NCI-H1436 (cell line): ENCODE results near the gene GALNT10.

Experiments
- DNase-seq: peaks from one replicate; lab custom pipeline; 2025; lab: John Stamatoyannopoulos, UW

Gene GALNT10

GRCh38 chr5:154265197-154265773, 74.8 kb downstream of the GALNT10 start:
- no peak for DNase-seq

- DNase-seq, result no peak
These were observed 77.0 kb downstream of the GALNT10 start for GRCh38 chr5:154267516-154267915.

GRCh38 chr5:154268073-154268472, 77.5 kb downstream of the GALNT10 start:
- DNase-seq, result no peak

GRCh38 chr5:154269414-154269813, 78.9 kb downstream of the GALNT10 start:
- no peak for DNase-seq

- no peak for DNase-seq
These were observed 80.9 kb downstream of the GALNT10 start for GRCh38 chr5:154271466-154271865.

- DNase-seq, result peak; percentile 48
These were observed 81.5 kb downstream of the GALNT10 start for GRCh38 chr5:154271936-154272514.

- no peak for DNase-seq
These were observed 82.6 kb downstream of the GALNT10 start for GRCh38 chr5:154273028-154273617.

GRCh38 chr5:154273963-154274827, 83.7 kb downstream of the GALNT10 start:
- no peak for DNase-seq

- no peak for DNase-seq
These were observed 84.3 kb downstream of the GALNT10 start for GRCh38 chr5:154274828-154275185.

- DNase-seq, result no peak
These were observed 85.0 kb downstream of the GALNT10 start for GRCh38 chr5:154275566-154275965.

GRCh38 chr5:154276261-154276972, 85.9 kb downstream of the GALNT10 start:
- no peak for DNase-seq

- no peak for DNase-seq
These were observed 86.4 kb downstream of the GALNT10 start for GRCh38 chr5:154276973-154277331.

- DNase-seq, result no peak
These were observed 87.0 kb downstream of the GALNT10 start for GRCh38 chr5:154277499-154277898.

GRCh38 chr5:154278186-154278585, 87.7 kb downstream of the GALNT10 start:
- no peak for DNase-seq

GRCh38 chr5:154278908-154279307, 88.4 kb downstream of the GALNT10 start:
- DNase-seq, result no peak

GRCh38 chr5:154284433-154284832, 93.9 kb downstream of the GALNT10 start:
- no peak for DNase-seq

- DNase-seq, result no peak
These were observed 95.3 kb downstream of the GALNT10 start for GRCh38 chr5:154285661-154286408.

- DNase-seq, result no peak
These were observed 96.0 kb downstream of the GALNT10 start for GRCh38 chr5:154286557-154286956.

- no peak for DNase-seq
These were observed 96.6 kb downstream of the GALNT10 start for GRCh38 chr5:154287136-154287535.

- DNase-seq, result no peak
These were observed 97.6 kb downstream of the GALNT10 start for GRCh38 chr5:154288145-154288544.

- no peak for DNase-seq
These were observed 101.4 kb downstream of the GALNT10 start for GRCh38 chr5:154291917-154292316.

GRCh38 chr5:154293219-154293618, 102.7 kb downstream of the GALNT10 start:
- DNase-seq, result no peak
